AG09309 (cell line): ENCODE measurements around the gene MYLK4.
A peak's percentile ranks its signal among the peaks of the same experiment; 100 is the strongest.

Source experiments
- DNase-seq: peaks from one replicate; pipeline ENCODE4 v3.0.0-alpha.2; 2010; ENCODE audit warnings: low read depth
- H3K4me3 ChIP-seq: 2 replicates; pipeline ENCODE4 v1.5.1; 2011; ENCODE audit warnings: mild to moderate bottlenecking, low read depth, low read length, moderate library complexity; ENCODE audit not compliant: control insufficient read depth
- TF ChIP-seq, protein P1 (sequence below): IDR thresholded peaks from 2 replicates; pipeline ENCODE4 v1.5.1; 2011; ENCODE audit warnings: mild to moderate bottlenecking, low read depth, low read length, inconsistent platforms; ENCODE audit not compliant: insufficient read depth, control insufficient read depth; ENCODE audit errors: missing control alignments

The MYLK4 gene

DNA sequence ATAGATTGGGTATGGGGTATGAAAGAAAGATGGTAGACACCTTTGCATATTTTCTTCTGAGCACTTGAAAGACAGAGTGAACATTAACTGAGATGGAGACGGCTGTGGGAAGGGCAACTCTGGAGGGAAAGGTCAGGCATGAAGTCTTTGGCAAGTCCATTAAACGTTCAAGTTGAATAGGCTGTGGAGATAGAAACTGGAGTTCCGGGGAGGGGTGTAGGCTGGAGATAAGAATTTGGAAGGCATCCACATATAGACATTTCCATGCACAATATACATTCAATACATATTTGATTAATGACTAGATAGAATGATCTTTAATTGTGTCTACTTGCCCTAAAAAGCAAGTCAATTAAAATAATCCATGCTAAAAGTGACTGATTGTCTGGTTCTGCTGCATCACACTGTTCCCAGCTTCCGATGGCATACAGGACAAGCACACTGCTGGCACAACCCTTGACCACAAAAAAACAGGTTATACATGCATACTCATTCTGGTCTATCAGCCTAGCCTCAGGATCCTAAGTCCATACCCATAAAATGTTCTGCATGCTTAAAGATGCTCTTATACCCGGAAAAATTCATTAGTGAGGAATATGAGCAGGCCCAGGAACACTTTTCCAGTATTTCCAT is 1.9 kb upstream of the MYLK4 start:
- no peak overlapping the region for H3K4me3 ChIP-seq
- TF ChIP-seq, protein P1, sequence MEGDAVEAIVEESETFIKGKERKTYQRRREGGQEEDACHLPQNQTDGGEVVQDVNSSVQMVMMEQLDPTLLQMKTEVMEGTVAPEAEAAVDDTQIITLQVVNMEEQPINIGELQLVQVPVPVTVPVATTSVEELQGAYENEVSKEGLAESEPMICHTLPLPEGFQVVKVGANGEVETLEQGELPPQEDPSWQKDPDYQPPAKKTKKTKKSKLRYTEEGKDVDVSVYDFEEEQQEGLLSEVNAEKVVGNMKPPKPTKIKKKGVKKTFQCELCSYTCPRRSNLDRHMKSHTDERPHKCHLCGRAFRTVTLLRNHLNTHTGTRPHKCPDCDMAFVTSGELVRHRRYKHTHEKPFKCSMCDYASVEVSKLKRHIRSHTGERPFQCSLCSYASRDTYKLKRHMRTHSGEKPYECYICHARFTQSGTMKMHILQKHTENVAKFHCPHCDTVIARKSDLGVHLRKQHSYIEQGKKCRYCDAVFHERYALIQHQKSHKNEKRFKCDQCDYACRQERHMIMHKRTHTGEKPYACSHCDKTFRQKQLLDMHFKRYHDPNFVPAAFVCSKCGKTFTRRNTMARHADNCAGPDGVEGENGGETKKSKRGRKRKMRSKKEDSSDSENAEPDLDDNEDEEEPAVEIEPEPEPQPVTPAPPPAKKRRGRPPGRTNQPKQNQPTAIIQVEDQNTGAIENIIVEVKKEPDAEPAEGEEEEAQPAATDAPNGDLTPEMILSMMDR, result no peak
- no peak for DNase-seq

DNA sequence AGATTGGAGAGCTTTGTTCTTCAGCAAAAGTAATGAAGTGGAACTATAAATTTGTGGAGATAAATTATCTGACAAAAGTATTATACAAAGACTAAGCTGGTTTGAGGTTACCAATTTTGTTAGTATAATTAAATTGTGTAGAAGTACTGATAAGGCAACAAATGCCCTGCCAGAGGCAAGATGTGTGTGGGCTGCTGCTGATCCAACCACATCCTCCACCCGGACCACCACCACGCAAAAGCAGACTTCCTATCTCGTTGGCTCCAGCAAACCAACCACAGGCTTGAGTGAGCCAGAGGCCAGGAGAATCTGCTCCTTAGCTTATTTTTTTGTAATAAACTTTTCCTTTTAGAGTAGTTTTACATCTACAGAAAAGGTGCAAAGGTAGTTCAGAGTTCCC is 1.1 kb upstream of the MYLK4 start:
- H3K4me3 ChIP-seq, result no peak overlapping the region
- no peak for DNase-seq
- TF ChIP-seq, protein P1, result no peak

DNA sequence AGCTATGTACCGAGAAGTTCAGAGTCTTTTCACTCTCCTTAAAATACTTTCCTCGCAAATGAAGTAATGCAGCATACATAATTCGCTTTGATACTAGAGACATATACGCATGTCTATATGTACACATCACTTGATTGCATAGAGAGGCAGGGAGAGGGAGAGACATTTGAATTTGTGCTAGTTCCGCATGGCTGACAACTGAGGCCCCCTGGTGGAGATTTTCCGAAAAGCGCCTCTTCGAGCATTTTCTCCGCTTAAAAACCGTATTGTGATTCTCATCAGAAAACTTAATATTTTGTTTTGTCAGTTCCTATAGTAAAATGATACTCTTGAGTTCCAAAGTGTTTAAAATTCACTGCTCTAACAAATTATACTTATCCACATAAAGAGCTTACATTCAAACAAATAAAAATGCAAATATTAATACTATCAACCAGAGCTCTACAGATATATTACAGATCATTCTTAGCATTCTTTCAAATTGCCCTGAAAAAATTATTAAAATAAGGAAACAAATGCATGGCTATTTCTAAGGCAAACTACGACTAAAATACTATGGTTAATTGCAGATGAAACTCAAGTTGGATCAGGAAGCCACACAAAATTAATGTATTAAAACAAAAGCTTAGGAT is 637 bp downstream of the MYLK4 start:
- TF ChIP-seq, protein P1, result peak; percentile 81
- no peak for DNase-seq
- no peak overlapping the region for H3K4me3 ChIP-seq

DNA sequence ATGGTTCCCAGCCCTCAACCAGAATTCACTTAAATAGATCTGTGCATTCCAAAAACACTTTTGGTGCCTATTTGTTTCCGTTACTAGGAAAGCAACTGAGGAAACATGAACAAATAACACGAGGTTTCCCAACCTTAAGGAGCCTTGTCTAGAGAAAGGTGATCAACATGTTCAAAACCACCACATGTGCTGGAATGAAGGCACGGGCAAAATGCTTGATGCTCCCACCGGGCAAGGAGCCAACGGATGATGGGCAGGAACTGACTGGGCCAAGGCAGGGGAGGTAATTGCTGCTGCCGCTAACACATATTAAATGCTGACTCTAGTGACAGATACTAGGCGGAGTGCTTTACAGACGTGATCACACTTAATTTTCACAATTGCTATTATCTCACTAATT is 2.5 kb downstream of the MYLK4 start:
- H3K4me3 ChIP-seq, result no peak overlapping the region
- TF ChIP-seq, protein P1, result no peak
- DNase-seq, result no peak

DNA sequence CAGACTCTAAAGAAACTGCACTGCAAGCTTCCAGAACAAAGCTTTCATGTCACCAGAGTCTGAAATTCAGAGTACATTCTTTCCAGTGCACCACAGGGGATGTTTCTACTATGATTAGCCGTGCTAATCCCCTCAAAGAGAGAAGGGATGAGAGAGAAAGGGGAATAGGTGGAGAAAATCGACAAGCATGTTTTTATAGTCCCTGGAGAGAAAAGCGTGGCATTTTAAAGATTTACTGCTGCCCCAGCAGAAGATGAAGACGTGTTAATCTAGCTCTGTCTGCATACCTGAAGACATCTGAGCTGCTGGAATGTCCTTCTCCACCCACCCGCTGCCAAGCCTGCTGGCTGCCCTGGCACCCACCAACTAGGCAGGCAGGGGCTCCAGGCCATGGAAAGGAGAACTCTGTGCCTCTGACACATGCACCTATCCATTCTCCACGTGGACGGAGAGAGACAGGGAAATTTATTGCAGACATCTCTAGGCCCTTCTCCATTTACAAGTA is 4.1 kb downstream of the MYLK4 start:
- TF ChIP-seq, protein P1, result no peak
- H3K4me3 ChIP-seq, result no peak overlapping the region
- no peak for DNase-seq

DNA sequence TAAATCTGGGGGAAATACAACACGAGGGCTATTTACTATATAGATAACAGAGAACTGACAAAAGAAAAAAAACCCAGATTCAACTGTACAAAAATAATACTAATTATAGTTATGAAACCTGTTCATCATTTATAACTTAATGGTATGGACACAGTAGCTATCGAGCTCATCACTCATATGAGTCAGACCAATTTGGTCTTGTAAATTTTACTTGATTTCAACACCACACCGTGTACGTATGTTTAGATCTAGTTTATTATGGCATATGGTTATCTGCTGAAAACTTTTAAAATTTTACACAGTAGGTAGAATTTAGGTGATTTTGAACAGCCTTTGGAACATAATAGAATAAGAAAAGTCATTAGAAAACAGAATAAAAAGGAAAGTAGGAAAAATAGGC is 5.5 kb downstream of the MYLK4 start:
- DNase-seq, result no peak
- H3K4me3 ChIP-seq, result no peak overlapping the region
- TF ChIP-seq, protein P1, result no peak
